Measurements from ENCODE around the gene MAD1L1. TPM values are rescaled to one million over a fixed set of nuclear protein-coding genes. Genes with fewer than 3 reads are reported as not detected.
A peak's percentile ranks its signal among the peaks of the same experiment; 100 is the strongest.

The MAD1L1 gene
- total RNA-seq, 1 donor from 2014 or later, result 32.3 TPM

GRCh38 chr7:2230882-2231281 is 1.9 kb downstream of the MAD1L1 start:
- Histone ChIP-seq H3K9ac (ENCODE audit: low read length) (peak overlapping the region; percentile 29), H3K4me2 (ENCODE audit: low read length) (no peak overlapping the region), H3K27ac (ENCODE audit: low read depth, low read length) (no peak overlapping the region), H3K4me1 (ENCODE audit: insufficient read depth, low read length) (peaks cover 34% of the 10 kb centered on the region), H3K79me2 (ENCODE audit: insufficient read depth, low read length) (peaks cover 59% of the 10 kb centered on the region), H3K9me3 (ENCODE audit: insufficient read depth, low read depth, low read length) (no peaks in the 10 kb centered on the region), H4K20me1 (ENCODE audit: insufficient read depth, low read length) (peaks cover 51% of the 10 kb centered on the region), H3K27me3 (ENCODE audit: insufficient read depth, low read length) (no peaks in the 10 kb centered on the region), H3K36me3 (ENCODE audit: insufficient read depth, low read length) (peaks cover 15% of the 10 kb centered on the region), H2AFZ (ENCODE audit: low read depth, low read length) (no peak overlapping the region), H3K4me3 (ENCODE audit: insufficient read depth, low read depth, low read length) (no peak overlapping the region)
- Mint-ChIP-seq H3K4me1 (ENCODE audit: low read depth, unreplicated experiment) (peaks cover 12% of the 10 kb centered on the region), H3K36me3 (ENCODE audit: low read depth, unreplicated experiment) (peaks cover 35% of the 10 kb centered on the region), H3K27ac (ENCODE audit: unreplicated experiment) (no peak overlapping the region), H3K27me3 (ENCODE audit: low read depth, unreplicated experiment) (no peaks in the 10 kb centered on the region), H3K9me3 (ENCODE audit: unreplicated experiment) (no peaks in the 10 kb centered on the region), H3K4me3 (ENCODE audit: unreplicated experiment) (peak overlapping the region; percentile 34)
- no peak for DNase-seq (ENCODE audit: low read depth)
- no peak for FAIRE-seq
- no peak for TF ChIP-seq EZH2 (IDR thresholded peaks at IDR 0.05; ENCODE audit: insufficient read depth, low read length)

- Histone ChIP-seq H3K9me3 (ENCODE audit: insufficient read depth, low read depth, low read length) (no peaks in the 10 kb centered on the region), H3K27me3 (ENCODE audit: insufficient read depth, low read length) (no peaks in the 10 kb centered on the region), H3K9ac (ENCODE audit: low read length) (no peak overlapping the region), H2AFZ (ENCODE audit: low read depth, low read length) (no peak overlapping the region), H4K20me1 (ENCODE audit: insufficient read depth, low read length) (peaks cover 57% of the 10 kb centered on the region), H3K36me3 (ENCODE audit: insufficient read depth, low read length) (peaks cover 15% of the 10 kb centered on the region), H3K4me3 (ENCODE audit: insufficient read depth, low read depth, low read length) (no peak overlapping the region), H3K4me1 (ENCODE audit: insufficient read depth, low read length) (peaks cover 29% of the 10 kb centered on the region), H3K79me2 (ENCODE audit: insufficient read depth, low read length) (peaks cover 65% of the 10 kb centered on the region), H3K4me2 (ENCODE audit: low read length) (no peak overlapping the region), H3K27ac (ENCODE audit: low read depth, low read length) (no peak overlapping the region)
- Mint-ChIP-seq H3K27me3 (ENCODE audit: low read depth, unreplicated experiment) (no peaks in the 10 kb centered on the region), H3K27ac (ENCODE audit: unreplicated experiment) (no peak overlapping the region), H3K4me1 (ENCODE audit: low read depth, unreplicated experiment) (peaks cover 10% of the 10 kb centered on the region), H3K9me3 (ENCODE audit: unreplicated experiment) (no peaks in the 10 kb centered on the region), H3K4me3 (ENCODE audit: unreplicated experiment) (no peak overlapping the region), H3K36me3 (ENCODE audit: low read depth, unreplicated experiment) (peaks cover 38% of the 10 kb centered on the region)
- DNase-seq (ENCODE audit: low read depth), result no peak
- FAIRE-seq, result no peak
- TF ChIP-seq CTCF (IDR thresholded peaks at IDR 0.05; ENCODE audit: insufficient read depth, low read depth, low read length) (no peak), EZH2 (IDR thresholded peaks at IDR 0.05; ENCODE audit: insufficient read depth, low read length) (no peak)
Measured at GRCh38 chr7:2230226-2230625, 2.5 kb downstream of the MAD1L1 start.

GRCh38 chr7:2229467-2229866 is 3.3 kb downstream of the MAD1L1 start:
- Histone ChIP-seq H3K27ac (ENCODE audit: low read depth, low read length) (no peak overlapping the region), H2AFZ (ENCODE audit: low read depth, low read length) (no peak overlapping the region), H3K27me3 (ENCODE audit: insufficient read depth, low read length) (no peaks in the 10 kb centered on the region), H3K4me1 (ENCODE audit: insufficient read depth, low read length) (peaks cover 21% of the 10 kb centered on the region), H3K4me3 (ENCODE audit: insufficient read depth, low read depth, low read length) (no peak overlapping the region), H3K4me2 (ENCODE audit: low read length) (no peak overlapping the region), H3K9ac (ENCODE audit: low read length) (no peak overlapping the region), H3K79me2 (ENCODE audit: insufficient read depth, low read length) (peaks cover 72% of the 10 kb centered on the region), H4K20me1 (ENCODE audit: insufficient read depth, low read length) (peaks cover 59% of the 10 kb centered on the region), H3K9me3 (ENCODE audit: insufficient read depth, low read depth, low read length) (no peaks in the 10 kb centered on the region), H3K36me3 (ENCODE audit: insufficient read depth, low read length) (peaks cover 15% of the 10 kb centered on the region)
- Mint-ChIP-seq H3K4me1 (ENCODE audit: low read depth, unreplicated experiment) (peaks cover 4% of the 10 kb centered on the region), H3K4me3 (ENCODE audit: unreplicated experiment) (no peak overlapping the region), H3K9me3 (ENCODE audit: unreplicated experiment) (no peaks in the 10 kb centered on the region), H3K27ac (ENCODE audit: unreplicated experiment) (no peak overlapping the region), H3K27me3 (ENCODE audit: low read depth, unreplicated experiment) (no peaks in the 10 kb centered on the region), H3K36me3 (ENCODE audit: low read depth, unreplicated experiment) (peaks cover 32% of the 10 kb centered on the region)
- DNase-seq (ENCODE audit: low read depth), result no peak
- FAIRE-seq, result no peak
- no peak for TF ChIP-seq CTCF (IDR thresholded peaks at IDR 0.05; ENCODE audit: insufficient read depth, low read depth, low read length)
- no peak for TF ChIP-seq EZH2 (IDR thresholded peaks at IDR 0.05; ENCODE audit: insufficient read depth, low read length)
